IPS-NIHi7 (cell line): Measurements from ENCODE around the gene DPH2.

Experiments used
- DNase-seq: peaks from one replicate; pipeline ENCODE4 v3.0.0; 2012; ENCODE audit warnings: mixed read lengths; ENCODE audit errors: extremely low spot score

DPH2 gene

GRCh38 chr1:43969746-43970466, at the start of gene DPH2:
Gene DPH2 (plus strand): TSS chr1:43970010. CDS start chr1:43970176, 166 bp downstream.
- peak; percentile 100 for DNase-seq

GRCh38 chr1:43921022-43921421, 48.8 kb upstream of the DPH2 start:
- DNase-seq, result no peak

GRCh38 chr1:43924516-43924915, 45.3 kb upstream of the DPH2 start:
- DNase-seq, result no peak

DNA sequence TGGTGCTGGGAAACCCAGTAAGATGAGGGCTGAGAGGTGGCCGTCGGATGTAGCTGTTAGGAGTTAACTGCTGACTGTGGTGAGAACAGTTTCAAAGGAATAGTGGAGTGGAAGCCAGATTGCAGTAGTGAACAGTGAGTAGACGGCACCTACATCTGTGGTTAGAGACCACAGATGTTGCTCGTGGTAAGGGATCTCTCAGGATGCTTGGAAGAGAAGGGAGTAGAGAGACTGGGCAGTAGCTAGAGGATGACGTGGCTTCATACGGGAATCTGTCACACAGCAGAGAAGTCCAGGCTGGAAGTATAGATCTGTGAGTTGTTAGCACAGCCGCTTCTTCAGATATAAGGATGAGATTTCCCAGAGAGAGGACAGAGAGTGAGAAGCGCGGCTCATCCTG, 44.0 kb upstream of the DPH2 start:
- no peak for DNase-seq

GRCh38 chr1:43930168-43930948, 39.5 kb upstream of the DPH2 start:
- DNase-seq, result peak; percentile 73

DNA sequence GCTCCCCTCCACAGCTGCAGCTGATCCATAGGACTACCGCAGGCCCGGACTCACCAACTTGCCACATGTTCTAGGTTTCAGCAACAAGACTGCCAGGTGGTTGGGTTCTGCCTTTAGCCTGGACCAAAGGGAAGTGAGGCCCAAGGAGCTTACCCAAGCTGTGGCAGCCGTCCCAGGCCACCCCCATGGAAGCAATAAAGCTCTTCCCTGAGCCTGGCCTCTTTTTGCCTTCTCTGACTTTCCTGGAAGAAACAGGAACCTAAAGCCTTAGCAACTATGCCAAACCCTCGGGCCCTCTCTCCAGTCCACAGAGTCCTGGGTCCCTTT, 38.9 kb upstream of the DPH2 start:
- DNase-seq, result no peak

- no peak for DNase-seq
These were observed 37.8 kb upstream of the DPH2 start for GRCh38 chr1:43931711-43932660.

DNA sequence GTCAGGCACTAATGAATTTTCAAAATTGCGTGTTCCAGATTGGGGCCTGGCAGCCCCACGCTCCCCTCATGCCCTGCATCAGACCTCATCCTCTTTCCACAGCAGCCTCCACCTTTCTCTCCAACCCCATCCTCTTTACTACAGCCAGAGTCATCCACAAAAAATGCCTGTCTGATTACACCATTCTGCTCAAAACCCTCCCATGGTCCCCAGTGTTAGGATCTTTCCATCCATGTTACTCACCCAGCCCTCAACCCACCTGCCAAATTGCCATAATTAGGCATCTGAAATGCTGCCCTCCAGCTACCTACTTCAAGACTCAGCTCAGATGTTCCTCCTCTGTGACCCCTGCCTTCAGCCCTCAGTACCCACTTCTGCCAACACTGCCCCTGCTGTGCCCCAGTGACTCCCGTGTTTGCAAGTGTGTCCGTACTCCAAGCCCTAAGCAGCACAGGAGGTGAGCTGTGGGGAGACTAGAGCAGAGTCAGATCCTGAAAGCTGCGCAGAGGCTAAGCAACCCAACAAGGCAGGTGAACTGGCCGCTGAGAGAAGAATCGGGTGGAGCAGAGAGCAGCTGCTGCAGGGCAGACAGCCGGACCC, 36.9 kb upstream of the DPH2 start:
- no peak for DNase-seq

DNA sequence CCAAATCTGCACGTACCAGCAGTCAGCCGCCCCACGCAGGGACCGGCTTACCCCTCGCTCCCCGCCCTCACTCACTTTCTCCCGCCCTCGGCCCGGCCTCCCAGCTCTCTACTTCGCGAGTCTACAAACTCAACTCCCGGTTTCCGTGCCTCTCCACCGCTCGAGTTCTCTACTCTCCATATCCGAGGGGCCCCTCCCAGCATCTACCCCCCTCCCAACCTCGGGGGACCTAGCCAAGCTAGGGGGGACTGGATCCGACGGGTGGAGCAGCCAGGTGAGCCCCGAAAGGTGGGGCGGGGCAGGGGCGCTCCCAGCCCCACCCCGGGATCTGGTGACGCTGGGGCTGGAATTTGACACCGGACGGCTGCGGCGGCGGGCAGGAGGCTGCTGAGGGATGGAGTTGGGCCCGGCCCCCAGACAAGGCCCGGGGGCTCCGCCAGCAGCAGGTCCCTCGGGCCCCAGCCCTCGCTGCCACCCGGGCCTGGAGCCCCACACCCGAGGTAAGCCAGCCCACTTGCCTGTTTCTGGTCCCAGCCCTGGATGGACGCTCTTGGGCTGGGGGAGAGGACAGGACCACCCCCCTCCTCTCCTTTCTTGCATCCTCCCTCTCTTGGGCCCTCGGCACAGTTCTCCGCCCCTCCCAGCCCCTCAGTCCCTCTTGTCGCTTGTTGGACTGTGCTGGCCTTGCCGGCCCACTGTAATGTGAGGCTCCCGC, 36.3 kb upstream of the DPH2 start, which contains the start of gene ARTN:
Gene ARTN, plus strand, starts transcription at position 416 of the 715 bp plus-strand sequence. CDS start 1,856 bp downstream, outside the sequence.
- DNase-seq, result peak; percentile 79

DNA sequence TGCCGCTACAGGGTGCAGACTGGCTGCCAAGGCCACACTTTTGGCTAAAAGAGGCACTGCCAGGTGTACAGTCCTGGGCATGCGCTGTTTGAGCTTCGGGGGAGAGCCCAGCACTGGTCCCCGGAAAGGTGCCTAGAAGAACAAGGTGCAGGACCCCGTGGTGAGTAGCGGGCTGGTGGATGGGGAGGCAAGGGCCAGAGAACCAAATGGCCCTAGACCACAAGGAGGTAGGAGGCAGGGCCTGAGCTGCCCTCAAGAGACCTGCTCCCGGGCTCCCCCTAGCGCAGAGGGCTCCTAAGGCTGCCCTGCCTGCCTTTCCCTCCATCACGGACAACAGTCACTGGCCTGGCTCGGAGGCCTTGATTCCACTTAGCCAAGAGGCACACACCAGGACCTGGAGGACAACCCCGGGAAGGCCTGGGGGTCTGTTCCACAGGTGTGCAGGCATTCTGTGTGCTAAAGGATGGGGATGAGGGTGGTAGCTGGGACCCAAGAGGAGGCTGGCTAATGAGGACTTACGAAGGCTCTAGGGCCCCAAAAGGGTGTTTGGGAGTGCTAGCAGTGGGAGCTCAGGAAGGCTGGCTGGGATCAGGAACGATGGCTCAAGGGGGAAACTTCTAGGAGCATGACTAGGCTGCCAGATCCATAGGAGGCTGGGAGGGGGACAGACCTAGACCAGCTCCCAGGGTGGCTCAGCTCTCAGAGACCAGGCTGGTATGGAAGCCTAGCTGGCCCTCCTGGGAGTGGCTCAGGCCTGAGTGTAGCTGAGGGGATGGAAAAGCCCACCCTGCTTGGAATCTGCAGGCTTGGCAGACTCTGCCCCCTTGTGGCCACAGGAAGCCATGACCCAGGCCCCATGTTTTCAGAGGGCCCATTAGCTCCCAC, 35.5 kb upstream of the DPH2 start:
- peak; percentile 87 for DNase-seq

DNA sequence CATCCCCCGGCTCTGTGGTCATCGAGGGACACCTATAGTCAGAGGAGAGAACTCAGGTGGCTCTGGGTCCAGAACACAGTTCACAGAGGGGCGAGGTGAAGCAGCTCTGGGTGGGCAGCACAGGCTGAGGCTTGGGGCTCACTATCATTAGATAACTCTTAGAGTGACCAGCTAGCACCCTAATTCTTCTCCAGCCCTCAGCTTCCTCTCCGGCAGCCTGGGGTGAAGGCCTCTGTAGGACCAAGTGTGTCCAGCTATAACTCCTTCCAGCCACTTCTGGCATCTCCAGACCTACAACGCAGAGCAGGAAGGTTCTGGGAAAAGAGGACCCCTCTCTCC, 34.9 kb upstream of the DPH2 start:
- no peak for DNase-seq

GRCh38 chr1:43935711-43936427, 33.9 kb upstream of the DPH2 start:
- DNase-seq, result peak; percentile 50

- DNase-seq, result peak; percentile 61
These were observed 33.2 kb upstream of the DPH2 start for GRCh38 chr1:43936431-43937151.

GRCh38 chr1:43937179-43937865, 32.5 kb upstream of the DPH2 start:
- DNase-seq, result no peak

DNA sequence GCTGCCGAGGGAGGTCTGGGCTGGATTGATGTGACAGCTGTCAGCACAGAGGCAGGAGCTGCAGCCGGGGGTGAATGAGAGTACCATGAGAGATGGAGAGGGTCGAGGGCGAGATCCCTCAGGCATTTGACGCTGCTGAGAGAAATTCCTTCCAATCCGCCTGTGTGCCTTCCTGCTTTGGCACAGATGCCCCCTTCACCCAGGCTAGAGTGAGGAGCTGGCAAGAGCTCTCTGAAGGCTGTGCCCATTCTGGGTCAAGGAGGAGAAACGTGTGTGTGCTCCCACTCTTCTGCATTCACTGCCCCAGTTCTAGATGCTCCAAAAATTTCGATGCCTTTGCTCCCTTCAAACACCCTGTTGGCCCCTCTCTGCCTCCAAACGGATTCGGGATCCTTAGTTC, 31.4 kb upstream of the DPH2 start:
- DNase-seq, result no peak

DNA sequence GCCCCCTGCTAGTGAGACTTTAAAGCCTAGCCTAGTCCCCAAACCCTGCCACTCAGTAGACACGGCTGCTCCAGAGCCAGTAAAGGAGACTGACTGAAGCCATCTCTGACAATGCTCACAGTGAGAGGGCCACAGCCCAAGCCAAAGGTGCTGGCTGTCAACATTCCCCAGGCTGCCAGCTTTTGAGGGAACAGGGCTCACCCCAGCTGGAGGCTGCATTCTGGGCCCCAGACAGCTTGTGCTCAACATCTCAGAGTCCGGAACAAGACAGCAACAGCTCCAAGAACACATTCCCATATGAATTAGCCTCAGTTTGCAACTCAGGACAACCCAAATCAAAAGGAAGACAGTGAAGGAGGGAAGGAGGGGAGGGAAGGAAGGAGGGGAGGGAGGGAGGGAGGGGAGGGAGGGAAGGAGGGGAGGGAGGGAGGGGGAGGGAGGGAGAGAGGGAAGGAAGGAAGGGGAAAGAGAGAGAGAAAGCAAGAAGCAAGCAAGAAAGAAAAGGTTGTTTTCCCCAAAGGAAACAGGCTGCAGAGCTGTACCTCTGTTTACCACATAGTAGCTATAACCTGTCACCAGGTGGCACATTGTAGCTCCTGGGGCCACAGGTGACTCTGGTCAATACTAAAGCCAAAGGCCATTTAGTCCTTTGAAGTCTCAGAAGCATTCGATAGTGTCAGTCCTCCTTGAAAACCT, 30.8 kb upstream of the DPH2 start:
- DNase-seq, result no peak

DNA sequence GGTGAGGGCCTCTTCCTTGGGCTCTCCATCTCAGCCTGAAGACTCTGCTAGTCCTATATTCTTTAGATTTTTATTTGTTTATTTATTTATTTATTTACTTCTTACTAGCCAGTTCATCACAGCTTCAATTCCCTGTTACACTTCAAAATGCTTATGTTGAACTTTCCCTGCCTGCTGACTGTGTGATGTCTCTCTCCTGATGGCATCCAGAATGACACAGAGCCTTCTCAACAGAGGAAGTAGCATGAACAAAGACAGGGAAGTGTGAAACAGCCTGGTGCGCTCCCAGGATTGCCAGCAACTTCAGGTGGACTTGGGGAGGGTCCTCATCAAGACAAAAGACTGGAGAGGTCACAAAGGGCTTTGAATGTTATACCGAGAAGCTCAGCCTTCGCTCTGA, 27.4 kb upstream of the DPH2 start:
- DNase-seq, result no peak

- no peak for DNase-seq
These were observed 24.9 kb upstream of the DPH2 start for GRCh38 chr1:43944860-43945259.
